ENCODE data around the gene DIP2C.

- TF ChIP-seq, protein P1, sequence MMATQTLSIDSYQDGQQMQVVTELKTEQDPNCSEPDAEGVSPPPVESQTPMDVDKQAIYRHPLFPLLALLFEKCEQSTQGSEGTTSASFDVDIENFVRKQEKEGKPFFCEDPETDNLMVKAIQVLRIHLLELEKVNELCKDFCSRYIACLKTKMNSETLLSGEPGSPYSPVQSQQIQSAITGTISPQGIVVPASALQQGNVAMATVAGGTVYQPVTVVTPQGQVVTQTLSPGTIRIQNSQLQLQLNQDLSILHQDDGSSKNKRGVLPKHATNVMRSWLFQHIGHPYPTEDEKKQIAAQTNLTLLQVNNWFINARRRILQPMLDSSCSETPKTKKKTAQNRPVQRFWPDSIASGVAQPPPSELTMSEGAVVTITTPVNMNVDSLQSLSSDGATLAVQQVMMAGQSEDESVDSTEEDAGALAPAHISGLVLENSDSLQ (IDR thresholded peaks at IDR 0.05): no peak
- TF ChIP-seq ELF4 (IDR thresholded peaks at IDR 0.05) (no peak), ZNF384 (IDR thresholded peaks at IDR 0.05) (no peak), FOXM1 (IDR thresholded peaks at IDR 0.05; ENCODE audit: borderline replicate concordance) (no peak), ARNT (IDR thresholded peaks at IDR 0.05) (no peak), FOXA1 (IDR thresholded peaks at IDR 0.05) (no peak), BHLHE40 (IDR thresholded peaks at IDR 0.05; ENCODE audit: borderline replicate concordance) (no peak), SUZ12 (IDR thresholded peaks at IDR 0.05) (no peak), SP1 (IDR thresholded peaks at IDR 0.05) (no peak), CTBP1 (IDR thresholded peaks at IDR 0.05; ENCODE audit: borderline replicate concordance) (no peak), HDGF (IDR thresholded peaks at IDR 0.05; ENCODE audit: borderline replicate concordance) (no peak), TARDBP (IDR thresholded peaks at IDR 0.05) (no peak), NFRKB (IDR thresholded peaks at IDR 0.05) (no peak), LEF1 (IDR thresholded peaks at IDR 0.05; ENCODE audit: borderline replicate concordance) (no peak)
These were observed 66.5 kb downstream of the DIP2C start for GRCh38 chr10:623014-623413.

Measured in HEK293T (cell line).